SU-DHL-6 (cell line): ENCODE results near the gene LTA4H.

Experiments used
- H2AFZ ChIP-seq: fragments of 200-600 bp; sonication (generic); 2 replicates; pipeline ENCODE4 v1.6.1; 2014; ENCODE audit warnings: low read depth, mild to moderate bottlenecking, moderate library complexity, mixed read lengths, antibody characterized with exemption, low read length; ENCODE audit not compliant: severe bottlenecking
- H3F3A ChIP-seq: fragments of 200-600 bp; shearing (Covaris generic); 2 replicates; pipeline ENCODE4 v1.6.0; 2016; ENCODE audit warnings: antibody characterized with exemption, mild to moderate bottlenecking; ENCODE audit not compliant: insufficient read depth
- H3K27ac ChIP-seq: fragments of 200-600 bp; sonication (generic); 2 replicates; pipeline ENCODE4 v1.5.1; 2016; ENCODE audit warnings: low read depth, mild to moderate bottlenecking, low read length, moderate library complexity, mixed read lengths
- H3K27me3 ChIP-seq: fragments of 200-600 bp; sonication (generic), shearing (Covaris generic); 2 replicates; pipeline ENCODE4 v1.6.0; 2014; ENCODE audit warnings: mild to moderate bottlenecking, low read length
- H3K36me3 ChIP-seq: fragments of 200-600 bp; sonication (generic); 2 replicates; pipeline ENCODE4 v1.6.1; 2014; ENCODE audit warnings: mild to moderate bottlenecking, low read length, mixed read lengths
- H3K4me2 ChIP-seq: fragments of 300-600, 200-600 bp; shearing (Covaris generic), sonication (generic); 2 replicates; pipeline ENCODE4 v1.6.0; 2014; ENCODE audit warnings: low read length, low read depth, mild to moderate bottlenecking; ENCODE audit not compliant: poor library complexity, severe bottlenecking
- H3K4me3 ChIP-seq: fragments of 200-600 bp; sonication (generic); 2 replicates; pipeline ENCODE4 v1.5.1; 2014; ENCODE audit warnings: antibody characterized with exemption, low read length, mild to moderate bottlenecking, mixed read lengths; ENCODE audit not compliant: insufficient read depth, poor library complexity, severe bottlenecking
- H3K79me2 ChIP-seq: fragments of 200-600 bp; sonication (generic); 2 replicates; pipeline ENCODE4 v1.6.1; 2014; ENCODE audit warnings: mild to moderate bottlenecking, low read length, moderate library complexity; ENCODE audit not compliant: insufficient read depth
- H3K9ac ChIP-seq: fragments of 200-600 bp; sonication (generic); 2 replicates; pipeline ENCODE4 v1.7.0; 2014; ENCODE audit warnings: mild to moderate bottlenecking, low read length
- H3K9me2 ChIP-seq: fragments of 200-600 bp; sonication (generic); replicated peaks from 2 replicates; pipeline ENCODE4 v1.6.1; 2014; ENCODE audit warnings: low read length; ENCODE audit not compliant: insufficient read depth
- H3K9me3 ChIP-seq: fragments of 200-600 bp; sonication (generic); 2 replicates; pipeline ENCODE4 v1.6.1; 2014; ENCODE audit warnings: low read length, mixed read lengths; ENCODE audit not compliant: insufficient read depth
- H4K20me1 ChIP-seq: fragments of 200-600 bp; sonication (generic); 2 replicates; pipeline ENCODE4 v1.6.1; 2014; ENCODE audit warnings: low read depth, mild to moderate bottlenecking, antibody characterized with exemption, low read length, moderate library complexity, mixed read lengths
- EZH2phosphoT487 ChIP-seq: fragments of 200-600 bp; sonication (generic), shearing (Covaris generic); conservative IDR thresholded peaks from 2 replicates; pipeline ENCODE4 v1.6.1; 2018; ENCODE audit warnings: mild to moderate bottlenecking, antibody characterized with exemption, low read length, moderate library complexity, mixed read lengths
- TF ChIP-seq, protein P1 (sequence below): fragments of 200-600 bp; sonication (generic); IDR thresholded peaks from one replicate; pipeline ENCODE4 v1.5.1; 2017; ENCODE audit warnings: antibody characterized with exemption, mild to moderate bottlenecking, low read length, moderate library complexity; ENCODE audit not compliant: insufficient read depth, poor library complexity, severe bottlenecking

The LTA4H gene

DNA sequence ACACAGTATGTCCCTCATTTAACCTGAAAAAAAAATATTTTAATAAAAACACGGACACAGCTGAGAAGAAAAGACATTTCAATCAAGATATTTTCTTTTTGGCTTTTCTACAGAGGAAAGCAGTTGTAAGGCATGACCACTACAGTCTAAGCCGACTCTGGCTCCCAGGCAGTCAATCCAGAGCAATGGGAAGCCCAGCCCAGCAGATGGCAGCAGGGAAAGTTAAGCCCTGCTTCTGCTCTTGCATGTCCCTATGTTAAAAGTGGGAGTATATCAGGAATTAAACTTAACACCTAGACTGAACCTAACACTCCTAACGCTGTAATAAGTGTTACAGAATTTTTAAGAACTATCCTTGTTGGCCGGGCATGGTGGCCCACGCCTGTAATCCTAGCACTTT lies 19.7 kb downstream of the LTA4H start:
- no peak overlapping the region for H3K4me3 ChIP-seq
- H3K27me3 ChIP-seq = no peaks in the 10 kb centered on the region
- H2AFZ ChIP-seq = no peak overlapping the region
- H3K79me2 ChIP-seq = no peaks in the 10 kb centered on the region
- no peak overlapping the region for H3K9ac ChIP-seq
- peaks cover 5% of the 10 kb centered on the region; the same call in 1 of the 2 replicates for H3F3A ChIP-seq
- H3K4me2 ChIP-seq = no peak overlapping the region
- no peak overlapping the region for H3K27ac ChIP-seq
- no peak for TF ChIP-seq EZH2phosphoT487
- H3K36me3 ChIP-seq = peaks cover 21% of the 10 kb centered on the region; the same call in 1 of the 2 replicates
- H3K9me3 ChIP-seq = no peaks in the 10 kb centered on the region
- no peaks in the 10 kb centered on the region for H4K20me1 ChIP-seq
- H3K9me2 ChIP-seq = no peaks in the 10 kb centered on the region

DNA sequence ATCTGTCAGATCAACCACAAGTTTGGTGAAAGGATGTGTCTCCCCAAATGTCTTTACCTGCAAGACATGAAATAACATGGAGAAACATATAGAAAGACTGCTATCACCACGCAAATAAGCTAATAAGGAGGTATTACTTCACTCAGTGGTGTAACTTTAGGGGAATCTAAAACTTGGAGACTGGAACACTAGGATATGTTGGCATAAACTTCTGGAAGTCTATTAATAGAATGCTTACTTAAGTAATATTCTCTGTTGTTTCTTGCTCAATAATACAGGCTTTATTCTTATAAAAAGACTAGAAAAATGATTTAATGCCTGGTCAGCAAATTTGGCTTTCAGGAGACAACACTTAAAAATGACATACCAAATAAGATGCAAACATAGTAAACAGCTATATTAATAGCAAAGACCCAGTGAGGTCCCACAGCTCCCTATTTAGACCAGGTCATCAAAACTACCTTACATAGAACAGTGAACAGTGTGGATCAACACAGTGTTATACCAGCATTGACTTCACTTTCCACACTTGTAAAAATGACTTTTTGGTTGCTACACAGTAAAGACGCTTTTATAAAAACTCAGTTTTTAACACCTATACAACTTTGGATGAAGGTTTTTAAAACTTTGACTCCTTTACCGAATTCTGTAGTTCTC lies 20.3 kb downstream of the LTA4H start:
- peaks cover 21% of the 10 kb centered on the region; the same call in 1 of the 2 replicates for H3K36me3 ChIP-seq
- no peaks in the 10 kb centered on the region for H3K9me2 ChIP-seq
- H4K20me1 ChIP-seq = no peaks in the 10 kb centered on the region
- H3F3A ChIP-seq = no peaks in the 10 kb centered on the region
- H3K9me3 ChIP-seq = no peaks in the 10 kb centered on the region
- H3K79me2 ChIP-seq = no peaks in the 10 kb centered on the region
- no peak overlapping the region for H3K4me2 ChIP-seq
- no peak overlapping the region for H3K27ac ChIP-seq
- H3K4me3 ChIP-seq = no peak overlapping the region
- no peak overlapping the region for H3K9ac ChIP-seq
- H3K27me3 ChIP-seq = no peaks in the 10 kb centered on the region
- H2AFZ ChIP-seq = no peak overlapping the region
- TF ChIP-seq, protein P1, sequence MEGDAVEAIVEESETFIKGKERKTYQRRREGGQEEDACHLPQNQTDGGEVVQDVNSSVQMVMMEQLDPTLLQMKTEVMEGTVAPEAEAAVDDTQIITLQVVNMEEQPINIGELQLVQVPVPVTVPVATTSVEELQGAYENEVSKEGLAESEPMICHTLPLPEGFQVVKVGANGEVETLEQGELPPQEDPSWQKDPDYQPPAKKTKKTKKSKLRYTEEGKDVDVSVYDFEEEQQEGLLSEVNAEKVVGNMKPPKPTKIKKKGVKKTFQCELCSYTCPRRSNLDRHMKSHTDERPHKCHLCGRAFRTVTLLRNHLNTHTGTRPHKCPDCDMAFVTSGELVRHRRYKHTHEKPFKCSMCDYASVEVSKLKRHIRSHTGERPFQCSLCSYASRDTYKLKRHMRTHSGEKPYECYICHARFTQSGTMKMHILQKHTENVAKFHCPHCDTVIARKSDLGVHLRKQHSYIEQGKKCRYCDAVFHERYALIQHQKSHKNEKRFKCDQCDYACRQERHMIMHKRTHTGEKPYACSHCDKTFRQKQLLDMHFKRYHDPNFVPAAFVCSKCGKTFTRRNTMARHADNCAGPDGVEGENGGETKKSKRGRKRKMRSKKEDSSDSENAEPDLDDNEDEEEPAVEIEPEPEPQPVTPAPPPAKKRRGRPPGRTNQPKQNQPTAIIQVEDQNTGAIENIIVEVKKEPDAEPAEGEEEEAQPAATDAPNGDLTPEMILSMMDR = no peak
- no peak for TF ChIP-seq EZH2phosphoT487

DNA sequence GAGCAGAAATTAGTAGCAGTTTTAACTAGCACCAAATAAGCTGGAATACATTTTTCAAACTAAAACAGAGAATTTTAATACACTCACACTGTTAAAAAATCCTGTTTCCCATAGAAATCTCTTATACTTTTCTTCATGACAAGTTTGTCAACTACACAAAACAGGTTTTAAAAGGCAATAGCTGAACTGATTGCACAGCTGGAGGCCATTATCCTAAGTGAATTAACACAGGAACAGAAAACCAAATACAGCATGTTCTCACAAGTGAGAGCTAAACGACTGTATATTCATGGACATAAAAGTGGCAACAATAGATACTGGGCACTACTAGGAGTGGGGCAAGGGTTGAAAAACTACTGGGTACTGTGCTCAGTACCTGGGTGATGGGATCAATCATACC lies 27.7 kb downstream of the LTA4H start:
- Histone ChIP-seq H3K36me3 (peaks cover 12% of the 10 kb centered on the region; the same call in 1 of the 2 replicates), H3K4me2 (no peak overlapping the region), H2AFZ (no peak overlapping the region), H3K9me3 (no peaks in the 10 kb centered on the region), H4K20me1 (no peaks in the 10 kb centered on the region), H3K79me2 (no peaks in the 10 kb centered on the region), H3K4me3 (no peak overlapping the region), H3K9me2 (no peaks in the 10 kb centered on the region), H3K27me3 (no peaks in the 10 kb centered on the region), H3K27ac (no peak overlapping the region), H3F3A (no peaks in the 10 kb centered on the region), H3K9ac (no peak overlapping the region)
- no peak for TF ChIP-seq EZH2phosphoT487
- TF ChIP-seq, protein P1 = no peak

DNA sequence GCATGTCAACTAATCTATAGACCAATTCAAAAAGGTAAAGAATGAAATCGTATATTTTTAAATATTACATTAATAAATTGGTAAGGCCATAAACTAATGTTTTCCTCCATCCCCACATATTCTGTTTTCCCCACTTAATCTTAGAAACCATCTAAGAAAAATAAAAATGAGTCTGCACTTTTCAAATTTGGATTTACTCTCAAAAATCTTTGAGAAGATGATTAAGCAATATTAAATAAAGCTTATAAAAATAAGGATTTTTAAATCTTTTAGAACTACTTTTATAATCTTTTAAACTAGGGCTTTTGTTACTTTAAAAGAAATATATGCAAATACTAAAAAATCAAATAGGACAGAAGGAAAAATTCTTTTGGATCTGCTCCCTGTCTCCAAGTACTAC lies 28.7 kb downstream of the LTA4H start:
- no peaks in the 10 kb centered on the region for H3K9me3 ChIP-seq
- no peaks in the 10 kb centered on the region for H3K27me3 ChIP-seq
- no peak overlapping the region for H3K27ac ChIP-seq
- no peak overlapping the region for H3K4me2 ChIP-seq
- H3K36me3 ChIP-seq = peaks cover 18% of the 10 kb centered on the region; the same call in 1 of the 2 replicates
- H3K79me2 ChIP-seq = no peaks in the 10 kb centered on the region
- TF ChIP-seq, protein P1 = no peak
- no peak for TF ChIP-seq EZH2phosphoT487
- no peak overlapping the region for H2AFZ ChIP-seq
- no peaks in the 10 kb centered on the region for H3K9me2 ChIP-seq
- no peak overlapping the region for H3K9ac ChIP-seq
- H3F3A ChIP-seq = no peaks in the 10 kb centered on the region
- no peaks in the 10 kb centered on the region for H4K20me1 ChIP-seq
- H3K4me3 ChIP-seq = no peak overlapping the region
